SU-DHL-6 (cell line): ENCODE data around the gene PACSIN3.

Source experiments
- CTCF ChIP-seq: fragments of 200-600 bp; sonication (generic); IDR thresholded peaks from one replicate; pipeline ENCODE4 v1.5.1; 2017; ENCODE audit warnings: antibody characterized with exemption, mild to moderate bottlenecking, low read length, moderate library complexity; ENCODE audit not compliant: insufficient read depth, poor library complexity, severe bottlenecking
- EZH2phosphoT487 ChIP-seq: fragments of 200-600 bp; sonication (generic), shearing (Covaris generic); conservative IDR thresholded peaks from 2 replicates; pipeline ENCODE4 v1.6.1; 2018; ENCODE audit warnings: mild to moderate bottlenecking, antibody characterized with exemption, low read length, moderate library complexity, mixed read lengths

- TF ChIP-seq CTCF: no peak
- TF ChIP-seq EZH2phosphoT487: no peak
Observed at GRCh38 chr11:47186076-47186699, at the start of gene PACSIN3.
